ENCODE measurements around the gene SCFD2. TPM values are rescaled to one million over a fixed set of nuclear protein-coding genes. Genes with fewer than 3 reads are reported as not detected.
"Not testable (repeated sequence)": the region's sequence is repeated elsewhere in the genome, so short reads cannot be mapped to it uniquely, and the experiment has no call there.

Gene SCFD2
- polyA plus RNA-seq, 6 donors from 2014 or later = 11.6 to 22.7 (median 19.3) TPM

GRCh38 chr4:53161787-53162433, 204.0 kb downstream of the SCFD2 start:
- Mint-ChIP-seq H3K27me3 (no peaks in the 10 kb centered on the region), H3K4me3 (no peak overlapping the region), H3K9me3 (peaks cover 0 to 6% (median 0%) of the 10 kb centered on the region in 7 donors), H3K27ac (peak overlapping the region in 1 of 6 donors; percentile 51), H3K36me3 (peaks cover 9 to 17% of the 10 kb centered on the region in 2 donors), H3K4me1 (peaks cover 0 to 14% (median 5%) of the 10 kb centered on the region in 3 donors)
- DNase-seq (no peak), ATAC-seq (ENCODE audit: low read depth in 2 of 2) (no peak)

- DNase-seq (no peak), ATAC-seq (ENCODE audit: low read depth in 2 of 2) (no peak)
- Mint-ChIP-seq H3K36me3 (peaks cover 9 to 17% of the 10 kb centered on the region in 2 donors), H3K27me3 (no peaks in the 10 kb centered on the region), H3K4me1 (peaks cover 0 to 14% (median 5%) of the 10 kb centered on the region in 3 donors), H3K27ac (peak overlapping the region in 2 of 6 donors; percentile 33 to 48), H3K4me3 (no peak overlapping the region), H3K9me3 (peaks cover 0 to 3% (median 0%) of the 10 kb centered on the region in 7 donors)
These were observed 204.6 kb downstream of the SCFD2 start for GRCh38 chr4:53161051-53161786.

GRCh38 chr4:53156896-53157295, 209.0 kb downstream of the SCFD2 start:
- Mint-ChIP-seq H3K27me3 (no peaks in the 10 kb centered on the region), H3K36me3 (peaks cover 20 to 29% of the 10 kb centered on the region in 2 donors), H3K9me3 (peaks cover 5 to 13% (median 8%) of the 10 kb centered on the region in 7 donors), H3K4me1 (peaks cover 2 to 18% (median 5%) of the 10 kb centered on the region in 3 donors), H3K27ac (no peak overlapping the region), H3K4me3 (no peak overlapping the region)
- ATAC-seq (ENCODE audit: low read depth in 2 of 2) = no peak
- no peak for DNase-seq

GRCh38 chr4:53152467-53152866, 213.4 kb downstream of the SCFD2 start:
- Mint-ChIP-seq H3K4me1 (peaks cover 5 to 21% (median 12%) of the 10 kb centered on the region in 3 donors), H3K4me3 (no peak overlapping the region), H3K27ac (peak overlapping the region in 1 of 6 donors; percentile 69), H3K9me3 (peaks cover 3 to 13% (median 8%) of the 10 kb centered on the region in 7 donors), H3K27me3 (no peaks in the 10 kb centered on the region), H3K36me3 (peaks cover 23 to 25% of the 10 kb centered on the region in 2 donors)
- no peak for ATAC-seq (ENCODE audit: low read depth in 2 of 2)
- DNase-seq = no peak

GRCh38 chr4:53151489-53151788, 214.4 kb downstream of the SCFD2 start:
- H3K9me3 Mint-ChIP-seq = peaks cover 3 to 13% (median 8%) of the 10 kb centered on the region in 7 donors
- no peaks in the 10 kb centered on the region for H3K27me3 Mint-ChIP-seq
- peaks cover 5 to 21% (median 12%) of the 10 kb centered on the region in 3 donors for H3K4me1 Mint-ChIP-seq
- H3K4me3 Mint-ChIP-seq = no peak overlapping the region
- peaks cover 23 to 25% of the 10 kb centered on the region in 2 donors for H3K36me3 Mint-ChIP-seq
- ATAC-seq (ENCODE audit: low read depth in 2 of 2) (no peak), DNase-seq (no peak)
- H3K27ac Mint-ChIP-seq = peak overlapping the region in 2 of 6 donors; percentile 12 to 51

- Mint-ChIP-seq H3K27me3 (no peaks in the 10 kb centered on the region), H3K4me3 (no peak overlapping the region), H3K4me1 (peaks cover 5 to 21% (median 12%) of the 10 kb centered on the region in 3 donors), H3K36me3 (peaks cover 23 to 25% of the 10 kb centered on the region in 2 donors), H3K9me3 (peaks cover 3 to 13% (median 8%) of the 10 kb centered on the region in 7 donors), H3K27ac (peak overlapping the region in 2 of 6 donors; percentile 36 to 51)
- DNase-seq (no peak), ATAC-seq (ENCODE audit: low read depth in 2 of 2) (no peak)
These were observed 215.0 kb downstream of the SCFD2 start for GRCh38 chr4:53150631-53151488.

- H3K36me3 Mint-ChIP-seq = peaks cover 0 to 19% of the 10 kb centered on the region in 2 donors
These were observed 218.2 kb downstream of the SCFD2 start for GRCh38 chr4:53147711-53148110.

GRCh38 chr4:53147197-53147596, 218.7 kb downstream of the SCFD2 start:
- no peaks in the 10 kb centered on the region for H3K27me3 Mint-ChIP-seq
- no peaks in the 10 kb centered on the region for H3K9me3 Mint-ChIP-seq
- H3K36me3 Mint-ChIP-seq = peaks cover 0 to 19% of the 10 kb centered on the region in 2 donors
- ATAC-seq (ENCODE audit: low read depth in 2 of 2) (no peak), DNase-seq (no peak)
- H3K4me1 Mint-ChIP-seq = peaks cover 5 to 20% (median 12%) of the 10 kb centered on the region in 3 donors
- H3K27ac Mint-ChIP-seq = no peak overlapping the region
- H3K4me3 Mint-ChIP-seq = no peak overlapping the region

More at GRCh38 chr4:53147711-53148110, 218.2 kb downstream of the SCFD2 start:
- H3K27me3 Mint-ChIP-seq = no peaks in the 10 kb centered on the region
- H3K27ac Mint-ChIP-seq = no peak overlapping the region
- ATAC-seq (ENCODE audit: low read depth in 2 of 2) (no peak), DNase-seq (no peak)
- peaks cover 5 to 21% (median 12%) of the 10 kb centered on the region in 3 donors for H3K4me1 Mint-ChIP-seq
- no peaks in the 10 kb centered on the region for H3K9me3 Mint-ChIP-seq
- H3K4me3 Mint-ChIP-seq = no peak overlapping the region

- no peak overlapping the region for H3K27ac Mint-ChIP-seq
- no peak overlapping the region for H3K4me3 Mint-ChIP-seq
- H3K4me1 Mint-ChIP-seq = peaks cover 0 to 3% (median 0%) of the 10 kb centered on the region in 3 donors
- ATAC-seq (ENCODE audit: low read depth in 2 of 2) = no peak
- DNase-seq = no peak
- H3K27me3 Mint-ChIP-seq = no peaks in the 10 kb centered on the region
- H3K9me3 Mint-ChIP-seq = peaks cover 0 to 7% (median 0%) of the 10 kb centered on the region in 7 donors
- H3K36me3 Mint-ChIP-seq = peaks cover 0 to 17% of the 10 kb centered on the region in 2 donors
These were observed 224.6 kb downstream of the SCFD2 start for GRCh38 chr4:53141308-53141707.

GRCh38 chr4:53139256-53139655, 226.6 kb downstream of the SCFD2 start:
- H3K36me3 Mint-ChIP-seq; H3K27me3 Mint-ChIP-seq; DNase-seq; H3K4me1 Mint-ChIP-seq; H3K9me3 Mint-ChIP-seq; ATAC-seq (ENCODE audit: low read depth in 2 of 2); H3K4me3 Mint-ChIP-seq; H3K27ac Mint-ChIP-seq: not testable (repeated sequence)

GRCh38 chr4:53137468-53137867, 228.4 kb downstream of the SCFD2 start:
- H3K4me1 Mint-ChIP-seq = peaks cover 0 to 5% (median 3%) of the 10 kb centered on the region in 3 donors
- no peak overlapping the region for H3K27ac Mint-ChIP-seq
- peaks cover 0 to 7% (median 0%) of the 10 kb centered on the region in 7 donors for H3K9me3 Mint-ChIP-seq
- DNase-seq (no peak), ATAC-seq (ENCODE audit: low read depth in 2 of 2) (no peak)
- H3K4me3 Mint-ChIP-seq = no peak overlapping the region
- H3K27me3 Mint-ChIP-seq = no peaks in the 10 kb centered on the region
- peaks cover 0 to 14% of the 10 kb centered on the region in 2 donors for H3K36me3 Mint-ChIP-seq

- DNase-seq (no peak), ATAC-seq (ENCODE audit: low read depth in 2 of 2) (no peak)
- Mint-ChIP-seq H3K9me3 (peaks cover 0 to 7% (median 0%) of the 10 kb centered on the region in 7 donors), H3K36me3 (peaks cover 0 to 14% of the 10 kb centered on the region in 2 donors), H3K27me3 (no peaks in the 10 kb centered on the region), H3K4me1 (peaks cover 0 to 5% (median 3%) of the 10 kb centered on the region in 3 donors), H3K4me3 (no peak overlapping the region), H3K27ac (no peak overlapping the region)
These were observed 228.9 kb downstream of the SCFD2 start for GRCh38 chr4:53136954-53137353.

Measured in naive B cell (primary cell).